GM21529 (cell line): ENCODE data around the gene APCS.

Experiments
- ATAC-seq: cut with Tn5 transposase; IDR thresholded peaks from one replicate; pipeline ENCODE4 v1.9.1; 2021; ENCODE audit not compliant: unreplicated experiment

APCS gene, protein sequence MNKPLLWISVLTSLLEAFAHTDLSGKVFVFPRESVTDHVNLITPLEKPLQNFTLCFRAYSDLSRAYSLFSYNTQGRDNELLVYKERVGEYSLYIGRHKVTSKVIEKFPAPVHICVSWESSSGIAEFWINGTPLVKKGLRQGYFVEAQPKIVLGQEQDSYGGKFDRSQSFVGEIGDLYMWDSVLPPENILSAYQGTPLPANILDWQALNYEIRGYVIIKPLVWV

DNA sequence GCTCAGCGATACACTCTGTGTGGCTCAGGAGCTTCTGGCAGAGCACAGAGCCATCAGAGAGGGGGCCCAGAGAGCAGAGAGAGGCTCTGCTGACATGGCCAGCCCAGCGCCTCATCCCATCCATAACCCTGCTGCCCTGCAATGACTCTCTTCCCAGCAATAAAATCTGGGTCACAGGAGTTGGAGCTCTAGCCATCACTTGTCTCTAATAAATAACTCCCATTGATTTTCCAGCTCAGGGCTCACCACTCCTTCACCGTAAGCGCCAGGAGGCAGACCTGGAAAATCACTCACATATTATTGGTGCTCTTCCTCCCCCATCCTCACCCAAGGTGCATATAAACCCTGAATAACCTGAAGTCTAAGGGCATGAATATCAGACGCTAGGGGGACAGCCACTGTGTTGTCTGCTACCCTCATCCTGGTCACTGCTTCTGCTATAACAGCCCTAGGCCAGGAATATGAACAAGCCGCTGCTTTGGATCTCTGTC is at the start of gene APCS:
APCS (plus strand) TSS at position 366 of the 491 bp plus-strand sequence; CDS start at position 462, 96 bp downstream.
- ATAC-seq, result no peak

DNA sequence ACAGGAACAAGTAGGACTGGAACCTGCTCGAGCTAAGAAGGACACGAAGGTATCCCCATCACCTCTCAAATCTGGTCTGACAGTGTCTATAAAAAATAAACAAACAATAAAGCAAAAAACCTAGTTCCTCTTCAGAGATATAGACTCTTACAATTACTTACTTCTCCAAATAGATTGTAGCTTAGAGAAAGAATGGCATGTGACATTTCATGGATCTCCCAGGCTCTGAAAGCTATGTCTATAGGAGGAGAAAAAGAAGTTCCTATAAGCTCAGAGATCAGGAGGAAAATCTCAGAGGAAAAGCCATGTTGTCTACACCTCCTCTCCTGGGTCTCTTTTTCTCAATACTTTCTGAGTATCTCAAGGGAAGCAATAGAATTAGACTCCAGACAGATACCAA is 39.5 kb upstream of the APCS start:
- no peak for ATAC-seq

DNA sequence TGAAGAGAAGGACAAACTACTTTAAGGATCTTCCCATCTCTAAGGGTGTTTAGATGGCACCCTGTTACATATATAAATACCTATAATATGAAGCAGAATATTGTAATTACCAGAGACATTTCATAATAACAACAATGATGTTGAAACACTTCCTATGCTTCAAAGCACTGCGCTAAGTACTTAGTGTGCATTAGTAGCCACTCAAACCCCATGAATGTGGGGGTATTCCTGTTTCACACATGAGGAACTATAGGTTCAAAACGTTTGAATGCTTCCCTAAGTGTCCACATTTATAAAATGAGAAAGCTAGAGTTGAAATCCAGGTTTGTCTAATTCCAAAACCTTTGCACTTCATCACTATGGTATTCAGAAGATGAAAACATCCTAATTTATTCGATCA is 33.4 kb upstream of the APCS start:
- ATAC-seq, result no peak

DNA sequence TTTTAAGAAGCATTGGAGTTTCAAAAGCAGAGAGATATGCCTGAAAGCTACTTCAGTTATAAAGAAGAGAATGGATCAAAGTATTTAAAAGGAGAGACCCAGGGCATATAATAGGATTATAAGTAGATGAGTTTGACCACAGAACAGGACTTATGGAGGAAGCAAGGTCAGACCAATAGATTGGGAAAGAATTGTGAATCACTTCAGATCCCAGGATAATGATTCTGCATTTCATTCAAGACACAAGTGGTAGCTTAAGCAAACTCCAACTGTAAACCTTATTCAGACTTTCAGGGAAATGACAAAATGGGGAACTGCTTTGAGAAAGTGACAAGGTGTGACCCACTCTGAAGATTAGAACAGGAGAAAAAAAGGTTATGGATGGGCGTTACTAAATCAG is 32.9 kb upstream of the APCS start:
- no peak for ATAC-seq

DNA sequence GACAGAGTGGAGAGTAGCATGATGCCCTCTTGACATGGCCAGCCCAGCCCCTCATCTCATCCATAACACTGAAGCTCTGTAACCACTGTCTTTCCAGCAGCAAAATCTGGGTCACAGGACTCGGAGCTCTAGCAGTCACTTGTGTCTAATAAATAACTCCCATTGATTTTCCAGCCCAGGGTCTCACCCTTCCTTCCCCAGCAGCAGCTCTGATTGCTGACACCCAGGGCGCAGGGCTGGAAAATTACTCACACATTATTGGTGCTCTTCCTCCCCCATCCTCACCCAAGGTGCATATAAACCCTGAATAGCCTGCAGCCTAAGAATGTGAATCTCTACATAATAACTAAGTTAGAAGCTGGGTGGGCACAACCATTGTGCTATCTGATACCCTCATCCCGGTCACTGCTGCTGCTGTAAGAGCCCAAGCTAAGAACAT is 30.7 kb upstream of the APCS start:
- ATAC-seq, result no peak

DNA sequence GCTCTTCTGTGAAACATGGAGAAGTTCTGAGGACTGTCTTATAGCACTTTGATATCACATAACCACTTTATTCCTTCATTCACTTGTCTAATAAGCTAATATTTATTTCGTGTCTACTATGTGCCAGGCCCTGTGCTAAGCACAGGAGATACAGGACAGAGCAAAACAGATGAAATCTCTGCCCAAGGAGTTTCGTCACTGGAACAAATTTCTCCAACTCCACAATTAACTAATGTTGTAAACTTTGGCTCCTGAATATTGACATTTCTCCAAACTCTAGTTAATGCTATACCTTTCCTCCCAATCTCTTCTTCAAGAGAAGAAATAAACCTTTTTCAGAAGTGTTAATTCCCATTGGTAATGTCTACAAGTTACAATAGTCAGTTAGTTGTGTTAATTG is 27.0 kb upstream of the APCS start:
- no peak for ATAC-seq

DNA sequence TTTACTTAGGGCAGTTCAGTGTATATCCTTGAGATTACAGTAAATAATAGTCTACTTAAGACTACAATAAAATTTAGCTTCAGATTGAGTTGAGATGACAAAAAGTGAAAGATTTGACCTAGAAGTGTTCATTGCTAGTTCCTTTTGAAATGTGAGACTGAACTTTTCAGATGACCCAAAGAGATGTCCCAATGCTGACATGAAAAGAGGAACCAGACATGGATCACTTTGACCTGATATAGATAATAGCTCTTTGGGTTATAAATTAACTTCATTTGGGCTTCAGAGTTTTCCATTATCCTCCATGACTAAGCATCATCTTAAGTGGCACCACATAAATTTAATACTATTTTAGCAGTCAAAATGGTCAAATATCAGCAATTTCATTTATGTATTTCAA is 26.1 kb upstream of the APCS start:
- no peak for ATAC-seq

DNA sequence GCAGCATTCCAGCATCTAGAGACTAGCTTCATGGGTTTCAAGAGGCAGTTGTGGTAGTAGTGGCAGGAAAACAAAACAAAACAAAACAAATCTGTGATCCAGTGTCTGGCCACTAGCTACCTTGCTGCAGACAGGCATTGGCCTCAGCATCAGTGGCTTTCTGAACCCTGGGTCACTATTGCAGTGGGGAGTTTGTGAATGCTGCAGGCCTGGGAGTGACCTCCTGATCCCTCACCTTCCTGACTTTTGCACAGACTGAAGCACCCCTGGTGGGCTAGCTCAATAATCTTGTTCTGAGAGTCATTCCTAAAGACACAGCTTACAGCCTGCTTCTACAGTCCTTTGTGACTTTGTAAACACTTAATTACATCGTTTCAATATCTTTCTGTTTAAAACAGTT is 24.9 kb upstream of the APCS start:
- no peak for ATAC-seq

DNA sequence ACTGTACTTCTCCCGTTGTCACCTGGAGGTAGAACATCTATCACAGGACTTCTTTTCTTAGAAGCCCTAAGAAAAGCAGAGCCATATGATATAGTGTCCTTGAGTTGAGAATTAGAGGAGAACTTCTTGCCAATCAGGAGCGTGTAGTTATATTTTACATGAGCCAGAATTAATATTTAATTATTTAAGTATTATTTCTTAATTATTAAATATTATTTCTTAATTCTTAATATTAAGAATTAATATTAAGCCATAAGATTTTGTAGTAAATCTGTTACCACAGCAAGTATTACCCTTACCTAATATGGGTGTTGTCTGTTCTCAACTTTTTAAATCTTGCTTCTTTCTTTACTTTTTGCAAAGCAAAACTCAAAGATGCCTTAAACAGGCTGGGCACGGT is 10.2 kb upstream of the APCS start:
- no peak for ATAC-seq

DNA sequence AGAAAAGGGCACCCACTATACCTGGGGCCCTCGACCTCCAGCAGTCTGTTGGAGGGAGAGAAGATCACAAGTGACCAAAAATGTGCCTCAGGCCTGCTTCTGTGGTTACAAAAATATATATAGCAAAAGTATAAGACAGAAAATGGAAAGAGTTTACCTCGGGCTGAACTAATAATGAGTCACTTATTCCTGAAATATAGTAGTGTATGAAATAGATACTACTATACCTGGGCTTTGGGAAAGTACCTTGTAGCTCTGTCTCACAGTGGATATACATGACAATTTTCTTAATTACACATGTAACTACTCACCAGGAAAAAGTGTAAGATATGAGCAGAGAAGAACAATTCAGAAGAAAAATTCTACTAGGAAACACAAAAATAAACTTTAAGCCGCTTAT is 7.3 kb upstream of the APCS start:
- ATAC-seq, result no peak

DNA sequence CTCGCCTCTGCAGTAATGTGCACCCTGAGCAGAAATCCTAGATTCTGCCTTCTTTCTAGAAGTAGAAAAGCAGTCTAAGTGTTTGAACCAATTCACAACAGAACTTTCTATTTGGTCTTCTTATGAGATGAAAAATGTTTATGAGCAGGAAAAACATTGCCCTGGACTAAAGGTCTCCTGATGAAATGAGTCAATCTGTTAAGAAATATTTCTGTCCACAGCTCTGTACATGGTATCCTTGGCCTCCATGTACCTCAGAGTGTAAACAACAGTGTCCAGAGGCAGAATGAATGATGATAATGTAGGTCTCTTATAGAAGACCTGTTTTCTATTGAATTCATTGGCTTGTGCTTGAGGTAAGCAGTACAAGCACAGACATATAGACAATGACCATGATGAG is 6.2 kb upstream of the APCS start:
- no peak for ATAC-seq

DNA sequence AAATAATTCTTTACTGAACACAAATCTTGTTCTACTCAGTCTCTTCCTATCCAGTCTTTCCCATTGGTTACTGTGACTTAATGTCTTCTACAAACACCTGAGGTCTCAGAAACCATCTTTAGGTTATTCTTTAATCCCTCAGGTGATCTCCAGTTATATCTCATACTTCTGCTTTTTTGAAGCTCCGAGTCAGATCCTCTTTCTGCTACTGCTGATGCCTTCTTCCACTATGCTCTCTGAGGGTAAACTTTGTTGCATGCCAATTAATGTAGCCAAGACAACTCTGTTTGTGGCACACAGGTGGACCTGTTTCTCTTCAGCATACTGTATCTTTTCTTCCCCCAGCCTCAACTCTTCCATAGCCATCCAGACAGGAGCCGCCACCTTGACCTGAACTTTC is 3.1 kb upstream of the APCS start:
- no peak for ATAC-seq

DNA sequence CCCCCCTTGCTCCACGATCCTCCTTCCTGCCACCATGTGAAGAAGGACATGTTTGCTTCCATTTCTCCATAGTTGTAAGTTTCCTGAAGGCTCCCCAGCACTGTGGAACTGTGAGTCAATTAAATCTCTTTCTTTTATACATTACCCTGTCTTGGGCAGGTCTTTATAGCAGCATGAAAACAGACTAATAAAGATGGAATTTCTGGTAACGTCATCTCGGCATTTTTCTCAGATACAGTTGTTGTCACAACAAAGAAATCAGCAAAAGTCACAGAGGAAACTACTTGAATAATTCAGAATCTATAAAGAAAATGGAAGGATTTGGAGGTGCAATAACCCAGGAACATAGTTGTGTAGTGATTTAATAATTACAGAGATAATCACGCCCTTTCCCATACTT is 4.4 kb downstream of the APCS start:
- ATAC-seq, result no peak

DNA sequence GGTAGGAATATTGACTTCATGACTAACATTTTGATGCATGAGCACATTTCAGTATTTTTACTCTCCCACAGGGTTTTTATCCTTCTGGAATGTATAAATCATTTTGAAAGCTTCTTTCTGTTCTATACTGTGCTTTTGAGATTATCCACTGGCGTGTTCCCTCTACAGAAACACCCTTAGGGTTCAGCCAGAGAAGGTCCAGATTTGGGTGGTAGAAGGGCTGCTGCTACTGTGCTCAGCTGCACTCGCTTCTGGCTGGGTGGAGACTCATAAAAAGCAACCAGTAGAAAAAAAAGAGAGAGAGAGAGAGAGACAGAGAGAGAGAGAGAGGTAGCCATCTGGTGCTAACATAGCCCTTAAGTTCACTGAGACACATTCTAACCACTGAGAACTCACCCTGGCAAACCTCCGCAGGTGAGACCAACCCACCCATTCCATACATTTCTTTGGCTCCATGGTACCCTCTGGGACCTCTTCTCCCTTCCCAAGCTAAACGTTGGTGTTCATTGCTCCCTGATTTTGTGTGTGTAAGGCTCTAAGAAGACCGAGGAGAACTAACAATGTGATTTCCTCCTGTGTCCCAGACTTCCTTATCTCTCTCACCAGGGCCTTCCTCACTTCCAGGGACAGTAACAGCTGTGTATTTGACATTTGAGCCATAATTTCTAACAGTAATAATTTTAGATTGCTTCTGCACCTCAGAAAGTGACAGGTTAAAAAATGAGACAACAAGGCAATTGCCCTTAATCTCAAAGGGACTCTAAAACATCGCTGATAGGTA is 7.2 kb downstream of the APCS start:
- ATAC-seq, result no peak

DNA sequence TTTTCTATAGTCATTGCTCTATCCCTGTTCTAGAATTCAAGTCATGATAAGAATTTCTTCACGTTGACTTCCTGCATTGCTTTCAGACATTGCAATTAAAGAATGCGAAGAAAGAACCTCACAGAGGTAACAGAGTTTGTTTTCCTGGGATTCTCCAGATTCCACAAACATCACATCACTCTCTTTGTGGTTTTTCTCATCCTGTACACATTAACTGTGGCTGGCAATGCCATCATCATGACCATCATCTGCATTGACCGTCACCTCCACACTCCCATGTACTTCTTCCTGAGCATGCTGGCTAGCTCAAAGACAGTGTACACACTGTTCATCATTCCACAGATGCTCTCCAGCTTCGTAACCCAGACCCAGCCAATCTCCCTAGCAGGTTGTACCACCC is 10.6 kb downstream of the APCS start:
- no peak for ATAC-seq

DNA sequence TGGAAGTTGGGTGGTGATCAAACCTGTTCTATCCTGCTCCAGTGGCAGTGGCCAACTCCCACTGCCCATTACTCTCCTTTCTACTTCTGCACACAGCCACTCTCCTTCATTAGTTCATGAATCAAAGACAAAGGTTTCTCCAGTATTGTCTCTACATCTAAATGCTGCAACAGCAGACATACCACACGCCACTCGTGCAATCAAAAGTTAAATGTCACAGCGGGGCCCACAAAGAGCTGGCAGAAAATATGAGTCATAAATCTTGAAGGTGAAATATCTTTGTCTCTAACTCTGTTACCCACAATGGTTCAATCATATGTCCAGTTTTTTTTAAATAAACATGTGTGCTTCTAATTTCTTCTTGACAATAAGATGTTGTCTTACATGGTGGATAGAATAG is 13.3 kb downstream of the APCS start:
- ATAC-seq, result no peak

DNA sequence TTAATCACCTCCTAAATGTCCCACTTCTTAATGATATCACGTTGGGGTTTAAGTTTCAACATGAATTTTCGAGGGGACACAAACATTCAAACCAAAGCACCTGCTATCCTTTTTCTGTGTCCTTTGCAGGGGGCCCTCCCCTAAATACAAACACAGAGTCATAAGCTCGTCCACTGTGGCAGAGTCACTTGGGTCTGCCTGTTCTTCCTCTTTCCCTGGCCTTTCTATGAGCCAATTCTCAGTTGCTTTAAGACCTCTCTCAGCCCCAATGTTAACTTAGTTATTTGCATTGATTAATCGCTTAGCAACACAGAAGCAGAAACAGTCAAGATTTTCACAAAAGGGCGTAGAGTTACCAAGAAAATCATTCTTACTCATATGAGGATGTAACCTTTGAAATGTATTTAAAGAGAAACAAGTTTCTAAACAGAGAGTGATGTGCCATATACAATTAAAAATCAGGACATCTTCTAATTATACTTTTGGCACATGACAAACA is 14.9 kb downstream of the APCS start:
- ATAC-seq, result no peak

DNA sequence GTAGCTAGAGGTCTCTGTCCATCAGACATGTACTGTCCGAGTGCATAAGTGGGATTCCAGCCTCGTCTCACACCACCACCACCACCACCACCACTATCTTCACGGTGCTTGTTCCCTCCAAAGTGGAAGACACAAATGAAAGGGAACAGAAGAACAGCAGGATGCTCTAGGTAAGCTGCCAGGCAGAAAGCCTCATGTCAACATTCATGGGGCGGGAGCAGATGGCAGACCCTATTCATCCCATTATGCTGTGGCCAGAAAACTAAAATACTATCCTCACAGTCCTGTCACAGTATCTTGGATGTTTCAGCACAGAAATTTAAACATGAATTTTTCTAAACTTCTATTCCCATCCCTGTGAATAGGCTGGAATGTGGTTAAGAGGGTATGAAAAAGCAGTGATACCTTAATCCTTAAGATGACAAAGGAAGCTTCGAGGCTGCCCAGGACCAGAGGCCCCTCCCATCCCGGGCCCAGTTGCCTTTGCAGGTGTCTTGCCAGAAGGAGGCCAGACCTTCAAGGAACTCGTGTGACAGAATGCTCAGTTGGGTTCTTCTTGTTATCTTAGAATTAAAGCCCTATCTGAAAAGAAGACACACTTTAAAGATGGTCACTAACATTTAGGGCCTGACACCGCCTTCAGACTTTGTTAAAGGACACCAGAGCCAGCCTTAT is 24.7 kb downstream of the APCS start:
- no peak for ATAC-seq

DNA sequence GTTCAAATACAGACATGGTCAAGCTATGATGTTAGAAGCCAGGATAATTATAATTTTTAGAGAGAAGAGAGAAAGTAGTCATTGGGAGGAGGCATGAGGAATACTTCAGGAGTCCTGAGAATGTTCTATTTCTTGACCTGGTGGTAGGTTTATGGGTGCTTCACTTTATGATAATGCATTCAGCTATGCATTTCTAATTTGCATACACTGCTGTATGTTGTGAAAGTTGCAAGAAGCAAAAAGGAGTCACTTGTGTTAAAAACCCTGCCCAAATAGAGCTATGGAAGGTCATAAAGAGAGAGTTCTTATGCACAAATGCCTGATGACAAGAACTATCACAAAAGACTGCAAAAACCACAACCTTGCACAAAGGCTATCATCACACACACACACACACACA is 45.3 kb downstream of the APCS start:
- ATAC-seq, result no peak
